Measurements from ENCODE around the gene AMER2.
A peak's percentile ranks its signal among the peaks of the same experiment; 100 is the strongest.

AMER2 gene

DNA sequence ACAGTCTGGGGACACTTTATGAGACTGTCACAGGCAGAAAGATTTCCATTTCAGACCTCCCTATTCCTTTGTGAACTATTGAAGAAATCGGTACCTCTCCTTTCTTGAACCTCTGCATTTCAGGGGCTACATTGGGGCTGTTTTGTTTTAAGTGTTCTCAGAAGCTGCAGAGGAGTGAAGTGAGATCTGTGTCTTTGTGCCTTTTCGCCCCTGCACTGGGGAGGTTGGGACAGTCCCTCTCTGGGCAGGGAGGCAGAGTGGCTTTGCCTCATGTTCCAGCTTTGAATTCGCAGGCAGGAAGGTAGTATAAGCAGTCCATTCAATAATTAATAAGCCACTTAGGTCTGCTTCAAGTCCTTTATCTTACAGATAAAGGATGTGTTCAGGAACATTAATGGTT lies 9.5 kb upstream of the AMER2 start:
- Histone ChIP-seq H3K27ac (ENCODE audit: insufficient read depth in 1 of 2, low read depth in 1 of 2, low read length in 2 of 2, poor library complexity in 1 of 2, severe bottlenecking in 2 of 2) (no peak overlapping the region), H3K36me3 (ENCODE audit: control insufficient read depth in 4 of 4, insufficient read depth in 4 of 4, low read length in 3 of 4) (no peaks in the 10 kb centered on the region), H3K9me3 (ENCODE audit: control extremely low read depth in 1 of 5, control insufficient read depth in 4 of 5, insufficient read depth in 2 of 5, low read depth in 1 of 5, low read length in 4 of 5) (peaks cover 0 to 13% (median 5%) of the 10 kb centered on the region in 5 experiments), H3K4me1 (ENCODE audit: control extremely low read depth in 1 of 4, control insufficient read depth in 4 of 4, insufficient read depth in 4 of 4, low read length in 3 of 4) (no peaks in the 10 kb centered on the region), H3K27me3 (replicated peaks in 2 of 5; ENCODE audit: control insufficient read depth in 4 of 5, insufficient read depth in 5 of 5, low read length in 4 of 5) (peaks cover 2 to 96% (median 20%) of the 10 kb centered on the region in 5 experiments), H3K4me3 (ENCODE audit: control insufficient read depth in 1 of 7, extremely low read depth in 1 of 7, insufficient read depth in 4 of 7, low read depth in 2 of 7, low read length in 6 of 7) (no peak overlapping the region)
- CTCF ChIA-PET: no interaction called here
- no peak for DNase-seq
- POLR2A ChIA-PET: no interaction called here
- WGBS (ENCODE audit: insufficient coverage): 100% methylated on average over 2 of the region's 3 CpGs

DNA sequence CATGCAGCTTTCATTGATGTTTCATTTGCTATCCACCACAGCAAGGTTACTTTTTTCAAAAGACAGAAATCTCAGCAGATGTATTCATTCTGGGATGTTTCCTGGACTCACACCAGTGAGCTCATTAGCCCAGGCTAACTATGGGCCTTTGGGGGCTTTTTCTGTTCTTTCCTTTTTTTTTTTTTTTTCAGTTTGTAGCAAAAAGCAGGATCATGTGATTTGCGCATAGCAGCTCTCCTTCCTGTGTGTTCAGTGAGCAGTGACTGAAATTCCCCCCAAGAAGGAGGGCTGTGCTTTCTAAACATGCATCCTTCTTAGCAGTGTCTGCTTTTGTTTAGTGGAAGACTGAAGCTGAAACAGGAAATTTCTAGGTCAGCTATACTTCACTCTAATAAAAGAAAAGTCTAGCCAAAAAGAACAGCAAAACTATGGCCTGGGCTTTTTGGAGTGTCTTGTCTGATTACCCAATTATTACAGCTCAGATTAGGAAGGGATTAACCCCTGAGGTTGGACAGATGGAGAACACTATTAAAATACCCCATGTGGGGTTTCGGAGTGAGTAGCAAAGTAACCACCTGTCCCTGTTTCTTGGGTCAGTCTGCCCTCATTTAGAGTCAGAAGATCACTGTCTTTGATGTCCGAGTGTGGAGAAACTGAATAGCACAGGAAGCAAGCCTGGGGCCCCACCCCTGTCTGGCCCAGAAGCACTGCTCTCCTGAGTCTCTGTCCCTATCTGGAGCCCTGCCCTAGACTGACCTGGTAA lies 8.9 kb upstream of the AMER2 start:
- H3K36me3 ChIP-seq (ENCODE audit: control insufficient read depth in 4 of 4, insufficient read depth in 4 of 4, low read length in 3 of 4): no peaks in the 10 kb centered on the region
- POLR2A ChIA-PET: no interaction called here
- CTCF ChIA-PET: interaction anchor here (0.6 to 1.6 kb wide), 4 partner anchors 44 to 621 kb away, joined by 3 to 5 read pairs (median 3); no protein-coding TSS in a partner anchor
- 100% methylated on average over 1 of the region's 3 CpGs for WGBS (ENCODE audit: insufficient coverage)
- no peak overlapping the region for H3K4me3 ChIP-seq (ENCODE audit: control insufficient read depth in 1 of 7, extremely low read depth in 1 of 7, insufficient read depth in 4 of 7, low read depth in 2 of 7, low read length in 6 of 7)
- H3K27ac ChIP-seq (ENCODE audit: insufficient read depth in 1 of 2, low read depth in 1 of 2, low read length in 2 of 2, poor library complexity in 1 of 2, severe bottlenecking in 2 of 2): no peak overlapping the region
- H3K4me1 ChIP-seq (ENCODE audit: control extremely low read depth in 1 of 4, control insufficient read depth in 4 of 4, insufficient read depth in 4 of 4, low read length in 3 of 4): no peaks in the 10 kb centered on the region
- H3K9me3 ChIP-seq (ENCODE audit: control extremely low read depth in 1 of 5, control insufficient read depth in 4 of 5, insufficient read depth in 2 of 5, low read depth in 1 of 5, low read length in 4 of 5): peaks cover 0 to 13% (median 5%) of the 10 kb centered on the region in 5 experiments
- no peak for DNase-seq
- H3K27me3 ChIP-seq (replicated peaks in 2 of 5; ENCODE audit: control insufficient read depth in 4 of 5, insufficient read depth in 5 of 5, low read length in 4 of 5): peaks cover 2 to 96% (median 23%) of the 10 kb centered on the region in 5 experiments

DNA sequence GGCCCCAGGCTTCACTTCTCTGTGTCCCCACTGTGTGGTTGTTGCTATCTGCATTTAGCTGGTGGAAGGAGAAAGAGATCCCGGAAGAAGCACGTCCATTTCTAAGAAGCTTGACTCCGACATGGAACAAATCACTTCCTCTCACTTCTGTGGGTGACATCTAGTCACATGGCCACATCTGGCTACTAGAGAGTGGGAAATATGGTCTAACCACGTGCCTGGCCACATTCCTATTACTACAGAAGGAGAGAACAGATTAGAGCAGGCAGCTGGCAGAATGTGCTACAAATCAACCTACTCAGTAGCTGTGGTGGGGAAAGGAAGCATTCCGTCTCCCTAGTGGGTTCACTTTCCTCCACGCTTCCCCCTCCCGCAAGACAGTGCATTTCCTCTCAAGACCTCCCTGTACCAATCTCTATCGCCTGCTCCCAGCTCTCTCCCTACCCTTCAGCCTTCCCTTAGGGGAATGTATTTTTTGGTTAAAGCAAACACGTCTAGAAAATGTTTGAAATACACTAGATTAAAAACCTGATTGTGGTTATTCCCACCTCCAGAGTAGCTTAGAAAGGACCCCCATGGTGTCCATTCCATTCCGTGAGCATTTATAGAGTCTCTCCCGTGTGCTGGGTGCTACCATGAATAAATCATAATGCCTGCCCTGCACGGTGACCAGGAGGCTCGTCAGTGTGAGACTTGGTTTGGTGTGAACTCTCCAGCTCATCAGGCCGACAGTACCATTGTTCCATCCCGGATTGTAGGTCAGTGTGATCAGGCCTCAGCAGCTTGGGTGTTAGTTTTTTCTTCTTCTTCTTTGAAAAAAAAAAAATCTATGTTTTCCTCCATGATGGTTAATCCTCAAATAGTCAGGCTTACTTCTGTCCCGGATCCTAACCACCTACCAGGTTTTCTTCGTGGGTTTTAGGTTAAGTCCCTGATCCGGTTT lies 8.0 kb upstream of the AMER2 start:
- Histone ChIP-seq H3K27ac (ENCODE audit: insufficient read depth in 1 of 2, low read depth in 1 of 2, low read length in 2 of 2, poor library complexity in 1 of 2, severe bottlenecking in 2 of 2) (no peak overlapping the region), H3K4me3 (ENCODE audit: control insufficient read depth in 1 of 7, extremely low read depth in 1 of 7, insufficient read depth in 4 of 7, low read depth in 2 of 7, low read length in 6 of 7) (no peak overlapping the region), H3K27me3 (replicated peaks in 2 of 5; ENCODE audit: control insufficient read depth in 4 of 5, insufficient read depth in 5 of 5, low read length in 4 of 5) (peaks cover 2 to 97% (median 23%) of the 10 kb centered on the region in 5 experiments), H3K36me3 (ENCODE audit: control insufficient read depth in 4 of 4, insufficient read depth in 4 of 4, low read length in 3 of 4) (no peaks in the 10 kb centered on the region), H3K4me1 (ENCODE audit: control extremely low read depth in 1 of 4, control insufficient read depth in 4 of 4, insufficient read depth in 4 of 4, low read length in 3 of 4) (no peaks in the 10 kb centered on the region), H3K9me3 (ENCODE audit: control extremely low read depth in 1 of 5, control insufficient read depth in 4 of 5, insufficient read depth in 2 of 5, low read depth in 1 of 5, low read length in 4 of 5) (peaks cover 0 to 13% (median 5%) of the 10 kb centered on the region in 5 experiments)
- WGBS (ENCODE audit: insufficient coverage): 48% methylated on average over 10 of the region's 18 CpGs
- peak; percentile 45 to 82 (median 69) for DNase-seq
- ChIA-PET POLR2A (no interaction called here), CTCF (interaction anchor here (0.6 to 1.6 kb wide), 5 partner anchors 9 to 620 kb away, joined by 3 to 5 read pairs (median 3); no protein-coding TSS in a partner anchor)

GRCh38 chr13:25179011-25179410 lies 6.9 kb upstream of the AMER2 start:
- Histone ChIP-seq H3K36me3 (ENCODE audit: control insufficient read depth in 4 of 4, insufficient read depth in 4 of 4, low read length in 3 of 4) (no peaks in the 10 kb centered on the region), H3K9me3 (ENCODE audit: control extremely low read depth in 1 of 5, control insufficient read depth in 4 of 5, insufficient read depth in 2 of 5, low read depth in 1 of 5, low read length in 4 of 5) (peaks cover 0 to 13% (median 5%) of the 10 kb centered on the region in 5 experiments), H3K4me3 (ENCODE audit: control insufficient read depth in 1 of 7, extremely low read depth in 1 of 7, insufficient read depth in 4 of 7, low read depth in 2 of 7, low read length in 6 of 7) (no peak overlapping the region), H3K27ac (ENCODE audit: insufficient read depth in 1 of 2, low read depth in 1 of 2, low read length in 2 of 2, poor library complexity in 1 of 2, severe bottlenecking in 2 of 2) (no peak overlapping the region), H3K27me3 (replicated peaks in 2 of 5; ENCODE audit: control insufficient read depth in 4 of 5, insufficient read depth in 5 of 5, low read length in 4 of 5) (peaks cover 2 to 95% (median 23%) of the 10 kb centered on the region in 5 experiments), H3K4me1 (ENCODE audit: control extremely low read depth in 1 of 4, control insufficient read depth in 4 of 4, insufficient read depth in 4 of 4, low read length in 3 of 4) (no peaks in the 10 kb centered on the region)
- ChIA-PET POLR2A (no interaction called here), CTCF (interaction anchor here (0.9 kb wide), 1 partner anchor 10 kb away, joined by 3 read pairs; no protein-coding TSS in a partner anchor)
- no peak for DNase-seq
- WGBS (ENCODE audit: insufficient coverage): 80% methylated on average over 1 of the region's 3 CpGs

- Histone ChIP-seq H3K4me3 (ENCODE audit: control insufficient read depth in 1 of 7, extremely low read depth in 1 of 7, insufficient read depth in 4 of 7, low read depth in 2 of 7, low read length in 6 of 7) (no peak overlapping the region), H3K36me3 (ENCODE audit: control insufficient read depth in 4 of 4, insufficient read depth in 4 of 4, low read length in 3 of 4) (no peaks in the 10 kb centered on the region), H3K27me3 (replicated peaks in 2 of 5; ENCODE audit: control insufficient read depth in 4 of 5, insufficient read depth in 5 of 5, low read length in 4 of 5) (peaks cover 2 to 96% (median 24%) of the 10 kb centered on the region in 5 experiments), H3K9me3 (ENCODE audit: control extremely low read depth in 1 of 5, control insufficient read depth in 4 of 5, insufficient read depth in 2 of 5, low read depth in 1 of 5, low read length in 4 of 5) (peaks cover 0 to 11% (median 5%) of the 10 kb centered on the region in 5 experiments), H3K4me1 (ENCODE audit: control extremely low read depth in 1 of 4, control insufficient read depth in 4 of 4, insufficient read depth in 4 of 4, low read length in 3 of 4) (no peaks in the 10 kb centered on the region), H3K27ac (ENCODE audit: insufficient read depth in 1 of 2, low read depth in 1 of 2, low read length in 2 of 2, poor library complexity in 1 of 2, severe bottlenecking in 2 of 2) (no peak overlapping the region)
- ChIA-PET CTCF (no interaction called here), POLR2A (no interaction called here)
- WGBS (ENCODE audit: insufficient coverage): 100% methylated on average over 1 of the region's 3 CpGs
- DNase-seq: no peak
Observed at GRCh38 chr13:25178070-25178469, 6.0 kb upstream of the AMER2 start.

DNA sequence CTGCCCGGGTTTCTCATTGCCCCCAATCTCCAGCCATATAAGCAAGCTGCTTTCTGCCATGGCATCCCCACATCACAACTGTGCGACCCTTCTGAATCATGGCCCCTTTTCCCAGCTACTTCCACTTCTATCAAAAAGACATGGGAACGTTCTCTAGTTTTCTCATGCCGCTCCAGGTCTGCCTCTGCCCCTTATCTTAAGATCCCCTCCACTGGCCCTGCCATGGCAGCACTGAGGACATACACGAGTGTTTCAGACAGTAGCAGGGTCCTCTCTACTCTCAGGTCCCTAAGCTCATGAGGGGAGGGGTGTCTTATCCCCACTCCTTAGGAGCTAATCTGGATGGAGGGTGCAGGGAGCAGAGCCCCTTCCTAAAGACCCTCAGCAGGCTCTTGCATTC lies 5.5 kb upstream of the AMER2 start:
- no peak overlapping the region for H3K4me3 ChIP-seq (ENCODE audit: control insufficient read depth in 1 of 7, extremely low read depth in 1 of 7, insufficient read depth in 4 of 7, low read depth in 2 of 7, low read length in 6 of 7)

More for the DNA sequence above, 5.5 kb upstream of the AMER2 start:
- Histone ChIP-seq H3K36me3 (ENCODE audit: control insufficient read depth in 4 of 4, insufficient read depth in 4 of 4, low read length in 3 of 4) (no peaks in the 10 kb centered on the region), H3K27me3 (replicated peaks in 2 of 5; ENCODE audit: control insufficient read depth in 4 of 5, insufficient read depth in 5 of 5, low read length in 4 of 5) (peaks cover 2 to 95% (median 27%) of the 10 kb centered on the region in 5 experiments), H3K27ac (ENCODE audit: insufficient read depth in 1 of 2, low read depth in 1 of 2, low read length in 2 of 2, poor library complexity in 1 of 2, severe bottlenecking in 2 of 2) (no peak overlapping the region), H3K4me1 (ENCODE audit: control extremely low read depth in 1 of 4, control insufficient read depth in 4 of 4, insufficient read depth in 4 of 4, low read length in 3 of 4) (no peaks in the 10 kb centered on the region), H3K9me3 (ENCODE audit: control extremely low read depth in 1 of 5, control insufficient read depth in 4 of 5, insufficient read depth in 2 of 5, low read depth in 1 of 5, low read length in 4 of 5) (peaks cover 0 to 11% (median 3%) of the 10 kb centered on the region in 5 experiments)
- POLR2A ChIA-PET: no interaction called here
- CTCF ChIA-PET: no interaction called here
- 100% methylated on average over 2 of the region's 5 CpGs for WGBS (ENCODE audit: insufficient coverage)
- DNase-seq: no peak
